CD14-positive monocyte (primary cell): ENCODE data around the gene DEPDC5. TPM values are rescaled to one million over a fixed set of nuclear protein-coding genes. Genes with fewer than 3 reads are reported as not detected.
A peak's percentile ranks its signal among the peaks of the same experiment; 100 is the strongest.

Experiments
- DNase-seq, 3 donors: peaks; one replicate each; pipeline ENCODE4 v3.0.0-alpha.2; 2011 to 2022
- H2AFZ ChIP-seq: 2 replicates; pipeline ENCODE4 v1.6.0; 2012; ENCODE audit warnings: mild to moderate bottlenecking, low read depth, low read length, inconsistent platforms; ENCODE audit not compliant: insufficient read depth, poor library complexity, severe bottlenecking
- H3K27ac ChIP-seq, 2 donors: 1 replicate in 1 of 2; 2 replicates in 1 of 2; pipeline ENCODE4 v1.5.1; 2012 to 2013; ENCODE audit warnings: low read length in 2 of 2, control low read depth in 1 of 2, inconsistent platforms in 1 of 2, low read depth in 1 of 2, mild to moderate bottlenecking in 1 of 2
- H3K27me3 ChIP-seq, 2 donors: one replicate each; pipeline versions ENCODE4 v1.6.0 to v1.6.1; 2011 to 2013; ENCODE audit warnings: low read length in 2 of 2; ENCODE audit not compliant: control insufficient read depth in 2 of 2, insufficient read depth in 2 of 2
- H3K36me3 ChIP-seq, 2 donors: replicated peaks in 1 of 2; 1 replicate in 1 of 2; 2 replicates in 1 of 2; pipeline versions ENCODE4 v1.5.1 to v1.6.1; 2012 to 2013; ENCODE audit warnings: low read length in 2 of 2, control low read depth in 1 of 2, inconsistent platforms in 1 of 2, mild to moderate bottlenecking in 1 of 2; ENCODE audit not compliant: insufficient read depth in 2 of 2, control insufficient read depth in 1 of 2
- H3K4me1 ChIP-seq, 2 donors: 1 replicate in 1 of 2; 2 replicates in 1 of 2; pipeline versions ENCODE4 v1.5.1 to v1.6.1; 2012 to 2013; ENCODE audit warnings: low read length in 2 of 2, control low read depth in 1 of 2, inconsistent platforms in 1 of 2, mild to moderate bottlenecking in 1 of 2, moderate library complexity in 1 of 2; ENCODE audit not compliant: insufficient read depth in 2 of 2, control insufficient read depth in 1 of 2
- H3K4me2 ChIP-seq: replicated peaks from 2 replicates; pipeline ENCODE3; 2012; ENCODE audit warnings: low read length, moderate library complexity, mild to moderate bottlenecking; ENCODE audit not compliant: poor library complexity, severe bottlenecking; ENCODE audit errors: extremely low read depth
- H3K4me3 ChIP-seq, 3 experiments: fragments of 200-600 bp in 1 of 3; sonication (generic) in 1 of 3; replicated peaks in 1 of 3; 1 replicate in 2 of 3; 2 replicates in 1 of 3; pipeline ENCODE4 v1.5.1; 2011 to 2013; ENCODE audit warnings: low read length in 3 of 3, mild to moderate bottlenecking in 3 of 3, control low read depth in 2 of 3, low read depth in 2 of 3, inconsistent platforms in 1 of 3, moderate library complexity in 1 of 3
- H3K79me2 ChIP-seq: 2 replicates; pipeline ENCODE4 v1.6.0; 2012; ENCODE audit warnings: mild to moderate bottlenecking, control low read depth, inconsistent platforms, low read length, moderate library complexity; ENCODE audit not compliant: insufficient read depth
- H3K9ac ChIP-seq: 2 replicates; pipeline ENCODE4 v1.6.0; 2017; ENCODE audit warnings: low read length, mild to moderate bottlenecking; ENCODE audit not compliant: insufficient read depth, poor library complexity, severe bottlenecking
- H3K9me3 ChIP-seq, 2 donors: replicated peaks in 1 of 2; 1 replicate in 1 of 2; 2 replicates in 1 of 2; pipeline versions ENCODE4 v1.5.1 to v1.6.1; 2012 to 2013; ENCODE audit warnings: low read length in 2 of 2, control low read depth in 1 of 2; ENCODE audit not compliant: control insufficient read depth in 1 of 2, insufficient read depth in 1 of 2
- H4K20me1 ChIP-seq: 2 replicates; pipeline ENCODE4 v1.6.0; 2012; ENCODE audit warnings: mild to moderate bottlenecking, low read length, control low read depth, moderate library complexity; ENCODE audit not compliant: insufficient read depth
- H3K27ac Mint-ChIP-seq, 7 donors: one replicate each; pipeline ENCODE4 v1.8.0; 2020; ENCODE audit warnings: mild to moderate bottlenecking in 7 of 7, mixed read lengths in 7 of 7, moderate library complexity in 6 of 7, inconsistent platforms in 2 of 7
- H3K27me3 Mint-ChIP-seq, 3 donors: one replicate each; pipeline ENCODE4 v1.8.0; 2021 to 2022; ENCODE audit warnings: low read depth in 3 of 3, mild to moderate bottlenecking in 3 of 3, mixed read lengths in 3 of 3, moderate library complexity in 3 of 3, inconsistent platforms in 1 of 3
- H3K36me3 Mint-ChIP-seq, 2 donors: one replicate each; pipeline ENCODE4 v1.8.0; 2020; ENCODE audit warnings: mixed read lengths in 2 of 2, inconsistent platforms in 1 of 2, mild to moderate bottlenecking in 1 of 2
- H3K4me1 Mint-ChIP-seq: one replicate; pipeline ENCODE4 v1.8.0; 2020; ENCODE audit warnings: mild to moderate bottlenecking, mixed read lengths
- H3K4me3 Mint-ChIP-seq, 2 donors: one replicate each; pipeline ENCODE4 v1.8.0; 2020; ENCODE audit warnings: mild to moderate bottlenecking in 2 of 2, mixed read lengths in 2 of 2, moderate library complexity in 1 of 2
- H3K9me3 Mint-ChIP-seq, 7 donors: one replicate each; pipeline ENCODE4 v1.8.0; 2020 to 2022; ENCODE audit warnings: mixed read lengths in 7 of 7, mild to moderate bottlenecking in 6 of 7, moderate library complexity in 6 of 7, inconsistent platforms in 2 of 7
- CTCF ChIP-seq: fragments of 200-600 bp; IDR thresholded peaks from one replicate; pipeline ENCODE4 v1.8.0; 2022; ENCODE audit warnings: antibody characterized with exemption, mild to moderate bottlenecking
- WGBS: methylation state at CpG from one replicate; pipeline ENCODE4 v1.1.5; 2013; ENCODE audit warnings: missing lambda C conversion rate; ENCODE audit not compliant: insufficient coverage; 5-methylcytosine and 5-hydroxymethylcytosine counted together
- intact Hi-C, 2 donors: fragments of 100-400 bp; cut with micrococcal nuclease; formaldehyde crosslinking; loops; one replicate each; pipeline versions ENCODE4 v1.15.0 to v1.15.1; 2023
- polyA plus RNA-seq, 3 donors: library from polyadenylated mRNA; depleted of rRNA in 1 of 3; unstranded in 2 of 3; stranded (reverse) in 1 of 3; fragments of 300-500 nt in 2 of 3; fragments of >200 nt in 1 of 3; fragmentation: Illumina TruSeq in 2 of 3; gene quantifications; 1 replicate in 2 of 3; 2 replicates in 1 of 3; pipeline ENCODE4 v1.2.3, GENCODE V29; 2012 to 2021

DEPDC5 gene
- polyA plus RNA-seq, 3 donors, result 2.2 to 19.5 (median 4.1) TPM

GRCh38 chr22:31872209-31872608, 118.4 kb downstream of the DEPDC5 start:
- peaks cover 32 to 85% of the 10 kb centered on the region in 2 donors for H3K36me3 ChIP-seq
- intact Hi-C loops, result no loop called here
- DNase-seq, result no peak
- Mint-ChIP-seq H3K4me1 (peaks cover 24% of the 10 kb centered on the region), H3K27me3 (no peaks in the 10 kb centered on the region), H3K27ac (peak overlapping the region in 2 of 7 donors; percentile 15 to 38), H3K4me3 (no peak overlapping the region), H3K36me3 (peaks cover 59 to 82% of the 10 kb centered on the region in 2 donors), H3K9me3 (no peaks in the 10 kb centered on the region)
- peaks cover 16 to 19% of the 10 kb centered on the region in 2 donors for H3K4me1 ChIP-seq
- H3K9me3 ChIP-seq, result no peaks in the 10 kb centered on the region
- no CpG with 5 or more reads among the region's 4 CpGs for WGBS
- H3K4me2 ChIP-seq, result no peak overlapping the region
- peak overlapping the region in 1 of 2 donors; percentile 40 for H3K27ac ChIP-seq
- no peaks in the 10 kb centered on the region for H3K79me2 ChIP-seq
- H3K4me3 ChIP-seq, result no peak overlapping the region
- H3K9ac ChIP-seq, result no peak overlapping the region
- H4K20me1 ChIP-seq, result no peaks in the 10 kb centered on the region
- H3K27me3 ChIP-seq, result no peaks in the 10 kb centered on the region
- no peak for TF ChIP-seq CTCF
- no peak overlapping the region for H2AFZ ChIP-seq

- 100% methylated on average over 3 of the region's 3 CpGs for WGBS
- H3K27me3 Mint-ChIP-seq, result no peaks in the 10 kb centered on the region
- Histone ChIP-seq H3K79me2 (no peaks in the 10 kb centered on the region), H3K36me3 (peaks cover 38 to 82% of the 10 kb centered on the region in 2 donors), H3K4me1 (peaks cover 16 to 19% of the 10 kb centered on the region in 2 donors), H3K4me3 (no peak overlapping the region), H3K9ac (no peak overlapping the region), H2AFZ (no peak overlapping the region), H3K27me3 (no peaks in the 10 kb centered on the region), H3K4me2 (no peak overlapping the region), H3K27ac (no peak overlapping the region), H3K9me3 (no peaks in the 10 kb centered on the region), H4K20me1 (no peaks in the 10 kb centered on the region)
- intact Hi-C loops, result loop anchor here in 1 of 2 donors (1.0 kb wide), 1 partner anchor 71 kb away; no protein-coding TSS in a partner anchor
- peaks cover 56 to 90% of the 10 kb centered on the region in 2 donors for H3K36me3 Mint-ChIP-seq
- DNase-seq, result no peak
- no peak for TF ChIP-seq CTCF
- H3K27ac Mint-ChIP-seq, result peak overlapping the region in 1 of 7 donors; percentile 70
- no peak overlapping the region for H3K4me3 Mint-ChIP-seq
- no peaks in the 10 kb centered on the region for H3K9me3 Mint-ChIP-seq
- H3K4me1 Mint-ChIP-seq, result peaks cover 22% of the 10 kb centered on the region
Measured at GRCh38 chr22:31874821-31875220, 121.0 kb downstream of the DEPDC5 start.
